GM21447 (cell line): Measurements from ENCODE around the gene CFAP161.

Experiments
- ATAC-seq: cut with Tn5 transposase; IDR thresholded peaks from one replicate; pipeline ENCODE4 v1.9.1; 2021; ENCODE audit not compliant: unreplicated experiment

CFAP161 gene

GRCh38 chr15:81133782-81134461 is at the start of gene CFAP161:
Gene CFAP161 (plus strand): TSS chr15:81134270. CDS start chr15:81134330, 60 bp downstream.
- no peak for ATAC-seq

- no peak for ATAC-seq
Measured at GRCh38 chr15:81084716-81085115, 49.4 kb upstream of the CFAP161 start.

GRCh38 chr15:81085213-81085612 is 48.9 kb upstream of the CFAP161 start:
- no peak for ATAC-seq

GRCh38 chr15:81085898-81086297 is 48.2 kb upstream of the CFAP161 start:
- ATAC-seq, result no peak

GRCh38 chr15:81087066-81087465 is 47.0 kb upstream of the CFAP161 start:
- ATAC-seq, result no peak

- ATAC-seq, result no peak
Measured at GRCh38 chr15:81087694-81088093, 46.4 kb upstream of the CFAP161 start.

GRCh38 chr15:81088470-81089013 is 45.5 kb upstream of the CFAP161 start:
- ATAC-seq, result no peak

GRCh38 chr15:81091889-81092558 is 42.0 kb upstream of the CFAP161 start:
- ATAC-seq, result no peak

GRCh38 chr15:81092559-81092902 is 41.5 kb upstream of the CFAP161 start:
- no peak for ATAC-seq

- no peak for ATAC-seq
Measured at GRCh38 chr15:81093961-81094360, 40.1 kb upstream of the CFAP161 start.

- ATAC-seq, result no peak
Measured at GRCh38 chr15:81095690-81096365, 38.2 kb upstream of the CFAP161 start.

GRCh38 chr15:81096398-81096797 is 37.7 kb upstream of the CFAP161 start:
- no peak for ATAC-seq

- no peak for ATAC-seq
Measured at GRCh38 chr15:81097116-81097889, 36.8 kb upstream of the CFAP161 start.

GRCh38 chr15:81097890-81098280 is 36.2 kb upstream of the CFAP161 start:
- no peak for ATAC-seq

- no peak for ATAC-seq
Measured at GRCh38 chr15:81098349-81098748, 35.7 kb upstream of the CFAP161 start.

- ATAC-seq, result no peak
Measured at GRCh38 chr15:81098861-81099651, 35.0 kb upstream of the CFAP161 start.

GRCh38 chr15:81101894-81102815 is 31.9 kb upstream of the CFAP161 start:
- no peak for ATAC-seq

- ATAC-seq, result no peak
Measured at GRCh38 chr15:81103857-81104256, 30.2 kb upstream of the CFAP161 start.

- no peak for ATAC-seq
Measured at GRCh38 chr15:81105545-81105944, 28.5 kb upstream of the CFAP161 start.
